HG02840 (cell line): ENCODE results near the gene SLC7A7.
"Not testable (repeated sequence)": the region's sequence is repeated elsewhere in the genome, so short reads cannot be mapped to it uniquely, and the experiment has no call there.

Experiments used
- ATAC-seq: cut with Tn5 transposase; IDR thresholded peaks from one replicate; pipeline ENCODE4 v1.9.1; 2021; ENCODE audit warnings: mild to moderate bottlenecking, moderate library complexity, moderate number of reproducible peaks; ENCODE audit not compliant: unreplicated experiment, low FRiP score

SLC7A7 gene

GRCh38 chr14:22796087-22796707 lies 19.0 kb downstream of the SLC7A7 start:
- ATAC-seq, result no peak

DNA sequence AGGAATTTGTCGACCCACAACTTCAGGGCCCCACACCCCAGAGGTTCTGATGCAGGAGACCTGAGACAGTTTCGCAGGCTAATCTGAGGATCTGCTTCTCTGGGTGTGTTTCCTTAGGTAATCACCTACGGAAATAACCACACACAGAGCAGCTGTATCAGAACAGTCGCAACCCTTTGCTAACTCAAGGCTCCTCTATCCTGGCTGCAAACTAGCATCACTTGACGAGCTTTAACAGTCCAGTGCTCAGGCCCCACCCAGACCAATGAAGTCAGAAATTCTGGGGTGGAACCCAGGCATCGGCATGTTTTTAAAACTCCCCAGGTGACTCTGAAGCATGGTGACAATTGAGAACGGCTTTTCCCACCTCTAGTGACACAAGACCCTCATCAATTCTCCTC lies 20.7 kb downstream of the SLC7A7 start:
- ATAC-seq, result no peak

DNA sequence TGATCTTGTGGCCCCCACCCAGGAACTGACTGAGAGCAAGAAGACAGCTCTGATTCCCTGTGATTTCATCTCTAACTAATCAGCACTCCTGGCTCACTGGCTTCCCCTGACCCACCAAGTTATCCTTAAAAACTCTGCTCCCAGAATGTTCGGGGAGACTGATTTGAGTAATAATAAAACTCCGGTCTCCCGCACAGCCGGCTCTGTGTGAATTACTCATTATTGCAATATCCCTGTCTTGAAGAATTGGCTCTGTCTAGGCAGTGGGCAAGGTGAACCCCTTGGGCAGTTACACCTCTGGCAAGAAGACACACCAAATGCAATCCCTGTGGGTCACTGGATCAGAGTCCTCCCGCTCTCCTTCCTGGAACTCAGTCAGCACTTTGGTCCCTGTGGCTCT lies 21.3 kb downstream of the SLC7A7 start:
- ATAC-seq, result no peak

GRCh38 chr14:22793550-22793949 lies 21.7 kb downstream of the SLC7A7 start:
- not testable (repeated sequence) for ATAC-seq

DNA sequence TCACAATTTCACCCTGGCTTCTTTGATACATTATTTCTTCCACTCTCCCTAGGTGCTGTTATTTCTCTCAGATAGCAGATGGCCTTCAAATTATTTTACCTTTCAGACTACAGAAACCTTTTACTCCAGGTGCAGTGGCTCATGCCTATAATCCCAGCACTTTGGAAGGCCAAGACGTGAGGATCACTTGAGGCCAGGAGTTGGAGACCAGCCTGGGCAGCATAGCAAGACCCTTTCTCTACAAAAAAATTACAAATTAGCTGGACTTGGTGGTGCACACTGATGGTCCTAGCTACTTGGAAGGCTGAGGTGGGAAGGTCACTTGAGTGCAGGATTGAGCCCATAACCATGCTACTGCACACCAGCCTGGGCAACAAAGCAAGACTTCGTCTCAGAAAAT lies 23.1 kb downstream of the SLC7A7 start:
- no peak for ATAC-seq

DNA sequence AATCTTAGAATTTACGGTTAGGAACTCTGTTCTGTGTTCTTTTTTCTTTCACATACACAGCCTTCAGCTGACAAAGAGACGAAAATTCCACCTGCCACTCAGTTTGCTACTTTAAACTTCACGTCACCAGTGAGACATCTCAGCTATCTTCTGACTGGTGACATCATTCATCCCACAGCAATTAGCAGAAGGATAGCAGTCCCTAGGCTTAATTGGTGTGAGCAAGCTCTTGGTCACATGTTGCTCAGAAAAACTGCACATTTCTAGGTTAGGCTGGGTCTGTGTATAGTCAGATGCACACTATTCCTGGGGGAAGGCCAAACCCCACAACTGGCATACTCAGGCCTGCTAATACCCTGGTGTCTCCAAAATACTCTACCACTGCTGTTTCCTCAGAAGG lies 23.9 kb downstream of the SLC7A7 start:
- ATAC-seq, result no peak

DNA sequence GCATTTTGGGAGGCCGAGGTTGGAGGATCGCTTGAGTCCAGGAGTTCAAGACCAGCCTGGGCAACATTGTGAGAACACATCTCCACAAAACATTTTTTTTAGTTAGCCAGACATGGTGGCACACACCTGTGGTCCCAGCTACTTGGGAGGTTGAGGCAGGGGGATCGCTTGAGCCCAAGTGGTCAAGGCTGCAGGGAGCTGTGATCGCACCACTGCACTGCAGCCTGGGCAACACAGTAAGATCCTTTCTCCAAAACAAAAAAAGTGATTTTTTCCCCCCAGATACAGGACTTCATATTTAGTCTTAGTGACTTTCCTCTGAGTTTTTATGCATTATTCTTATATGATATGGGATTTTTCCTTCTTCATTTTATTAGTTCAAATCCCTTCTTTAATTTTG lies 28.6 kb downstream of the SLC7A7 start:
- ATAC-seq, result no peak

GRCh38 chr14:22781301-22781991 lies 33.8 kb downstream of the SLC7A7 start:
- no peak for ATAC-seq

- no peak for ATAC-seq
Observed at GRCh38 chr14:22780941-22781300, 34.3 kb downstream of the SLC7A7 start.

- ATAC-seq, result no peak
Observed at GRCh38 chr14:22780105-22780679, 35.0 kb downstream of the SLC7A7 start.

DNA sequence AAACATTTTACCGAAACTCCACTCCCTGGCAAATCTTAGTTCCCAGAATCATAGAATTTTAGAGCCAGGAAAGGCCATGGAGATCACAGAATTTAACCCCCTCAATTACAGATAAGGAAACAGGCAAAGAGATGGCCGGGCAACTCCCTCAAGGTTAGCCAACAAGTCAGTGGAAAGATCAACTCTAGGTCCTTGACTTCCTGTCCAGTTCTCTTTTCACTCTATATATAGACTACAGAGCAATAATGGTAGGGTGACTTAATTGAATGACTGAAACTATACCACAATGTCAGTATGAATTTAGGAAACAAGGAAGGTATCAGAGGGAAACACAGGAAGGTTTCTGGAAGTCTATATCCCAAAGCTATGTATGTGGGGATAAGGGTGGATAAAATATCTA lies 37.2 kb downstream of the SLC7A7 start:
- ATAC-seq, result no peak

- ATAC-seq, result not testable (repeated sequence)
Observed at GRCh38 chr14:22776849-22777248, 38.4 kb downstream of the SLC7A7 start.

GRCh38 chr14:22776215-22776614 lies 39.0 kb downstream of the SLC7A7 start:
- no peak for ATAC-seq

GRCh38 chr14:22774011-22774706 lies 41.1 kb downstream of the SLC7A7 start:
- ATAC-seq, result no peak

GRCh38 chr14:22773162-22774010 lies 41.8 kb downstream of the SLC7A7 start:
- no peak for ATAC-seq

DNA sequence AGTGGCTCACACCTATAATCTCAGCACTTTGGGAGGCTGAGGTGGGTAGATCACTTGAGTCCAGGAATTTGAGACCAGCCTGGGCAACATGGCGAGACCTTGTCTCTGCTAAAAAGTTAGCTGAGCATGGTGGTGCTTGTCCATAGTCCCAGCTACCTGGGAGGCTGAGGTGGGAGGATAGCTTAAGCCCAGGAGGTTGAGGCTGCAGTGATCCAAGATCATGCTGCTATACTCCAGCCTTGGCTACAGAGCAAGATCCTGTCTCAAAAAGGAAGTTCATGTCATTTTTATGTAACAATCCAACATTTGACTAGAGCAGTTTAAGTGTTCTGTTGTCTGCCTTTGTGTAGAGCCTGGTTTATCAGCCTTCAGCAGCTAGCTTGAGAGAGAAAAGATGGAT lies 42.5 kb downstream of the SLC7A7 start:
- ATAC-seq, result no peak

- ATAC-seq, result no peak
Observed at GRCh38 chr14:22770481-22771187, 44.6 kb downstream of the SLC7A7 start.

DNA sequence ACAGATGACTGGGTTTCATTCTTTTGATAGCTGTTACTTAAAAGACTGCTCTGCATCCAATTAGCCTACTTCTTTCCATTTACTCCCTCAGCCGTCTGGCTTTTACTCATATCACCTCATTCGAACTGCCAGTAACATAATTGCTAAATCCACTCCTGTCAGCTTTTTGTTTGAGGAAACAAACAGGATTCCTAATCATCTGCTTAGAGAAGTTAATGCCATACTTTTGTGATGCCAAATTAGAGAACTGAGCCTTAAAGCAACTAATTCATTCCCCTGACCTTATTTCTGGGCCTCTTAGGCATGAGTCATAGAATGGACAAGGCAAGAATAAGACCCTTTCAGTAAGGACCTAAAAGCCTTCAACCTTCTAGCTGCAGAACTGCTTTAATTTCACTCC lies 45.9 kb downstream of the SLC7A7 start:
- no peak for ATAC-seq

GRCh38 chr14:22768947-22769346 lies 46.3 kb downstream of the SLC7A7 start:
- no peak for ATAC-seq

- no peak for ATAC-seq
Observed at GRCh38 chr14:22767323-22767589, 48.0 kb downstream of the SLC7A7 start.
